K562 (cell line): Measurements from ENCODE around the gene ZFAND6. TPM values are rescaled to one million over a fixed set of nuclear protein-coding genes. Genes with fewer than 3 reads are reported as not detected.
A peak's percentile ranks its signal among the peaks of the same experiment; 100 is the strongest.
"Not testable (repeated sequence)": the region's sequence is repeated elsewhere in the genome, so short reads cannot be mapped to it uniquely, and the experiment has no call there.

Experiments
- ATAC-seq: fragments of 200-7000 bp; cut with Tn5 transposase; 3 replicates; pipeline ENCODE4 v1.9.1; 2020; ENCODE audit warnings: moderate library complexity
- BruUV-seq: library from RNA; stranded (reverse); fragments of 400-500 nt; replicated peaks from 2 replicates; lab custom pipeline; 2021; lab: Mats Ljungman, UMichigan
- CTCF ChIA-PET: fragments of 300-600 bp; formaldehyde crosslinking; extraction: SDS; loops from one replicate; lab custom pipeline; 2021; ENCODE audit warnings: low intra/inter-chr PET ratio; lab: Yijun Ruan, JAX
- POLR2A ChIA-PET: fragments of 300-600, 350-650 bp; sonication (Branson Sonifier 250); formaldehyde crosslinking; extraction: SDS; loops from one replicate; lab custom pipeline; 2021; ENCODE audit warnings: antibody characterized with exemption, inconsistent platforms; lab: Yijun Ruan, JAX
- DNase-seq, 4 experiments: peaks; one replicate each; pipeline versions ENCODE4 v3.0.0 to v3.0.0-alpha.2; 2011 to 2018; ENCODE audit warnings: low spot score in 3 of 4, mixed read lengths in 3 of 4; ENCODE audit errors: extremely low read depth in 1 of 4
- FAIRE-seq: peaks from 2 replicates; lab custom pipeline; 2011; peaks lifted over from hg19 to GRCh38; lab: Jason Lieb, UNC
- H2AFZ ChIP-seq: 2 replicates; pipeline ENCODE4 v1.6.0; 2011; ENCODE audit warnings: low read depth, low read length, control low read depth, inconsistent platforms
- H3K27ac ChIP-seq: fragments of 200-600 bp; 3 replicates; pipeline ENCODE4 v1.8.0; 2011; ENCODE audit warnings: low read depth, mild to moderate bottlenecking, control low read depth, inconsistent platforms, low read length, moderate library complexity, mixed read lengths; ENCODE audit errors: extremely low read depth
- H3K27me3 ChIP-seq, 2 experiments: fragments of 300-600 bp in 1 of 2; 2 replicates in 1 of 2; 3 replicates in 1 of 2; pipeline versions ENCODE4 v1.6.0 to v1.8.0; 2011; ENCODE audit warnings: inconsistent platforms in 2 of 2, low read length in 2 of 2, mild to moderate bottlenecking in 1 of 2, mixed read lengths in 1 of 2, moderate library complexity in 1 of 2; ENCODE audit not compliant: control insufficient read depth in 2 of 2, insufficient read depth in 2 of 2
- H3K36me3 ChIP-seq: fragments of 300-600 bp; 3 replicates; pipeline ENCODE4 v1.8.0; 2011; ENCODE audit warnings: mild to moderate bottlenecking, low read length, inconsistent platforms; ENCODE audit not compliant: control insufficient read depth, insufficient read depth
- H3K4me1 ChIP-seq, 2 experiments: fragments of 200-600 bp in 1 of 2; replicated peaks in 1 of 2; 2 replicates in 1 of 2; 3 replicates in 1 of 2; pipeline versions ENCODE4 v1.5.1 to v1.8.0; 2011; ENCODE audit warnings: inconsistent platforms in 2 of 2, low read length in 2 of 2, mild to moderate bottlenecking in 1 of 2, mixed read lengths in 1 of 2, moderate library complexity in 1 of 2; ENCODE audit not compliant: control insufficient read depth in 2 of 2, insufficient read depth in 2 of 2
- H3K4me2 ChIP-seq: 2 replicates; pipeline ENCODE4 v1.6.1; 2011; ENCODE audit warnings: low read length, control low read depth, inconsistent platforms, mixed read lengths; ENCODE audit not compliant: insufficient read depth
- H3K4me3 ChIP-seq: fragments of 200-600 bp; sonication (generic), shearing (Covaris generic); 2 replicates; pipeline ENCODE4 v1.5.1; 2016; ENCODE audit warnings: control low read depth, inconsistent platforms
- H3K79me2 ChIP-seq: fragments of 200-600 bp; 3 replicates; pipeline ENCODE4 v1.8.0; 2011; ENCODE audit warnings: low read length, inconsistent platforms; ENCODE audit not compliant: control insufficient read depth, insufficient read depth
- H3K9ac ChIP-seq, 2 experiments: 2 replicates each; pipeline versions ENCODE4 v1.6.0 to v1.6.1; 2011; ENCODE audit warnings: low read depth in 2 of 2, low read length in 2 of 2, control low read depth in 1 of 2, inconsistent platforms in 1 of 2, mild to moderate bottlenecking in 1 of 2, mixed read lengths in 1 of 2; ENCODE audit not compliant: insufficient read depth in 1 of 2
- H3K9me1 ChIP-seq: one replicate; pipeline ENCODE4 v1.6.0; 2011; ENCODE audit warnings: inconsistent platforms, mild to moderate bottlenecking, low read length, moderate library complexity; ENCODE audit not compliant: control insufficient read depth, insufficient read depth
- H3K9me3 ChIP-seq: replicated peaks from 2 replicates; pipeline ENCODE4 v1.5.1; 2011; ENCODE audit warnings: low read depth, low read length, inconsistent platforms; ENCODE audit not compliant: control insufficient read depth, insufficient read depth
- H4K20me1 ChIP-seq: replicated peaks from 2 replicates; pipeline ENCODE4 v1.6.1; 2011; ENCODE audit warnings: low read length, inconsistent platforms, mixed read lengths; ENCODE audit not compliant: control insufficient read depth, insufficient read depth
- GATA2 ChIP-seq: sonication (generic); formaldehyde crosslinking; IDR thresholded peaks from 2 replicates; pipeline ENCODE4 v1.4.0; 2020; ENCODE audit warnings: mild to moderate bottlenecking, missing genetic modification reagents
- GMEB1 ChIP-seq: fragments of 250-450 bp; sonication (Bioruptor Pico); IDR thresholded peaks from 2 replicates; pipeline ENCODE4 v1.4.0; 2020; ENCODE audit warnings: mild to moderate bottlenecking
- HEY1 ChIP-seq: fragments of 250-450 bp; sonication (Bioruptor Pico); IDR thresholded peaks from 2 replicates; pipeline ENCODE4 v1.5.0; 2020; ENCODE audit warnings: mild to moderate bottlenecking, moderate library complexity, borderline replicate concordance
- NFYB ChIP-seq: IDR thresholded peaks from 2 replicates; pipeline ENCODE4 v1.6.1; 2011; ENCODE audit warnings: mild to moderate bottlenecking, moderate library complexity; ENCODE audit not compliant: insufficient read length; ENCODE audit errors: extremely low read depth
- ZNF324 ChIP-seq: fragments of 250-450 bp; sonication (Bioruptor Pico); IDR thresholded peaks from 2 replicates; pipeline ENCODE4 v1.4.0; 2020; ENCODE audit warnings: mild to moderate bottlenecking
- WGBS: fragments of 100-300 bp; shearing (Covaris generic); methylation state at CpG from one replicate; pipeline ENCODE4 v1.1.6; 2016; ENCODE audit warnings: low coverage, mixed read lengths; ENCODE audit not compliant: insufficient coverage; ENCODE audit errors: missing lambda C conversion rate; 5-methylcytosine and 5-hydroxymethylcytosine counted together
- in situ Hi-C: fragments of 300-500 bp; cut with MboI; formaldehyde crosslinking; loops from 4 replicates; pipeline ENCODE4 v1.15.0; 2018; ENCODE audit warnings: inconsistent platforms, mixed read lengths
- intact Hi-C: fragments of 100-400 bp; cut with micrococcal nuclease; formaldehyde crosslinking; loops from 2 replicates; pipeline ENCODE4 v1.14.2; 2022
- polyA plus RNA-seq, 8 experiments: library from polyadenylated mRNA; depleted of rRNA in 4 of 8; stranded (reverse) in 5 of 8; unstranded in 3 of 8; fragments of >200 nt; fragmentation: Nextera tagmentation in 2 of 8; fragmentation: Illumina TruSeq in 1 of 8; extraction: Ambion mirVana in 2 of 8; extraction: Trizol in 1 of 8; gene quantifications; 2 replicates each; pipeline versions ENCODE4 v1.2.1 to v1.2.3, GENCODE V29; 2011 to 2014; ENCODE audit warnings: inconsistent platforms in 1 of 8, missing spikeins in 1 of 8
- total RNA-seq, 7 experiments: library from RNA; depleted of rRNA in 6 of 7; stranded (reverse); fragments of >200 nt in 6 of 7; fragmentation: Illumina TruSeq in 2 of 7; extraction: Trizol in 2 of 7; gene quantifications; 2 replicates each; pipeline versions ENCODE4 v1.2.1 to v1.2.3, GENCODE V29; 2011 to 2021; ENCODE audit warnings: low replicate concordance in 1 of 7

ZFAND6 gene
- total and polyA plus RNA-seq, 9 of the 15 experiments (the other 6 are each of a cell fraction or from before 2014, with no cell fraction given): 53.9 to 206 (median 88.9) TPM

- H3K9me3 ChIP-seq, BruUV-seq, FAIRE-seq, H3K4me3 ChIP-seq, H3K36me3 ChIP-seq, CTCF ChIA-PET, H3K27ac ChIP-seq, DNase-seq, in situ Hi-C loops, H3K4me1 ChIP-seq, H2AFZ ChIP-seq, ATAC-seq, H3K9me1 ChIP-seq: not testable (repeated sequence)
- WGBS: 67% methylated on average over 8 of the region's 8 CpGs
- TF ChIP-seq NFYB: peak; percentile 39
- TF ChIP-seq, all 486 proteins: peak for 1; not testable (repeated sequence) for 485
- H3K79me2 ChIP-seq, H3K27me3 ChIP-seq, POLR2A ChIA-PET, H3K4me2 ChIP-seq, H3K9ac ChIP-seq, intact Hi-C loops, H4K20me1 ChIP-seq: not testable (repeated sequence)
Observed at GRCh38 chr15:80017139-80017538, 42.3 kb upstream of the ZFAND6 start.

- POLR2A ChIA-PET: no interaction called here
- H3K9me1 ChIP-seq: no peaks in the 10 kb centered on the region
- no peak overlapping the region for H3K4me3 ChIP-seq
- CTCF ChIA-PET: no interaction called here
- TF ChIP-seq HEY1 (no peak), ZNF324 (CRISPR knock-in tag) (no peak), GATA2 (CRISPR knock-in tag) (no peak), GMEB1 (CRISPR knock-in tag) (no peak)
- no TSS peak for BruUV-seq
- H3K27me3 ChIP-seq: no peaks in the 10 kb centered on the region
- in situ Hi-C loops (no loop called here), intact Hi-C loops (no loop called here)
- no peak overlapping the region for H2AFZ ChIP-seq
- H3K79me2 ChIP-seq: no peaks in the 10 kb centered on the region
- peaks cover 0 to 6% of the 10 kb centered on the region in 2 experiments; a peak in 1 of 5 replicates for H3K4me1 ChIP-seq
- H4K20me1 ChIP-seq: no peaks in the 10 kb centered on the region
- 59% methylated on average over 8 of the region's 8 CpGs for WGBS
- no peak overlapping the region for H3K9ac ChIP-seq
- no peak overlapping the region for H3K27ac ChIP-seq
- H3K4me2 ChIP-seq: no peak overlapping the region
- FAIRE-seq: no peak
- no peaks in the 10 kb centered on the region for H3K9me3 ChIP-seq
- no peak for DNase-seq
- H3K36me3 ChIP-seq: no peaks in the 10 kb centered on the region
- ATAC-seq: no peak
Observed at GRCh38 chr15:80019168-80019745, 40.2 kb upstream of the ZFAND6 start.

- ATAC-seq, in situ Hi-C loops, intact Hi-C loops, H3K27me3 ChIP-seq, H3K9me1 ChIP-seq, H3K27ac ChIP-seq, H3K4me3 ChIP-seq, H3K9me3 ChIP-seq, BruUV-seq, H3K4me1 ChIP-seq, FAIRE-seq, POLR2A ChIA-PET, H3K4me2 ChIP-seq, H3K79me2 ChIP-seq, H2AFZ ChIP-seq, H3K36me3 ChIP-seq, H4K20me1 ChIP-seq, DNase-seq, H3K9ac ChIP-seq, CTCF ChIA-PET: not testable (repeated sequence)
- 44% methylated on average over 6 of the region's 6 CpGs for WGBS
Observed at GRCh38 chr15:80020149-80020548, 39.3 kb upstream of the ZFAND6 start.
